NCI-H524 treated with DMSO at 0.1 percent for 48 hours (cell line): ENCODE data around the gene ZNF646.

ENCODE experiments used
- DNase-seq: peaks from one replicate; lab custom pipeline; 2025; lab: John Stamatoyannopoulos, UW

Gene ZNF646

GRCh38 chr16:31064882-31065461 is 9.2 kb upstream of the ZNF646 start:
- peak; percentile 99 for DNase-seq

GRCh38 chr16:31067342-31067741 is 6.9 kb upstream of the ZNF646 start:
- no peak for DNase-seq

GRCh38 chr16:31071861-31072260 is 2.4 kb upstream of the ZNF646 start:
- DNase-seq, result no peak

GRCh38 chr16:31072540-31073141 is 1.6 kb upstream of the ZNF646 start:
- DNase-seq, result no peak

GRCh38 chr16:31073142-31073969 is 866 bp upstream of the ZNF646 start:
- DNase-seq, result peak; percentile 62

- no peak for DNase-seq
These were observed 577 bp downstream of the ZNF646 start for GRCh38 chr16:31074814-31075183.

GRCh38 chr16:31076319-31076718 is 2.1 kb downstream of the ZNF646 start:
- DNase-seq, result no peak

- DNase-seq, result no peak
These were observed 2.8 kb downstream of the ZNF646 start for GRCh38 chr16:31077024-31077423.

GRCh38 chr16:31077592-31078396 is 3.6 kb downstream of the ZNF646 start:
- no peak for DNase-seq

GRCh38 chr16:31078597-31079341 is 4.5 kb downstream of the ZNF646 start:
- no peak for DNase-seq

GRCh38 chr16:31079342-31079944 is 5.2 kb downstream of the ZNF646 start:
- DNase-seq, result no peak

GRCh38 chr16:31080035-31080629 is 5.9 kb downstream of the ZNF646 start:
- DNase-seq, result no peak

GRCh38 chr16:31080756-31081419 is 6.7 kb downstream of the ZNF646 start:
- no peak for DNase-seq

GRCh38 chr16:31081428-31082351 is 7.5 kb downstream of the ZNF646 start:
- DNase-seq, result no peak

- DNase-seq, result no peak
These were observed 8.3 kb downstream of the ZNF646 start for GRCh38 chr16:31082368-31083045.

GRCh38 chr16:31083081-31083480 is 8.9 kb downstream of the ZNF646 start:
- no peak for DNase-seq

GRCh38 chr16:31083556-31083955 is 9.3 kb downstream of the ZNF646 start:
- no peak for DNase-seq

GRCh38 chr16:31083981-31084380 is 9.8 kb downstream of the ZNF646 start:
- no peak for DNase-seq
